Endothelial cell of umbilical vein (primary cell): ENCODE results near the gene CBX4. TPM values are rescaled to one million over a fixed set of nuclear protein-coding genes. Genes with fewer than 3 reads are reported as not detected.

ENCODE experiments used
- BruUV-seq: library from RNA; stranded (reverse); fragments of 400-500 nt; replicated peaks from 2 replicates; lab custom pipeline; 2021; lab: Mats Ljungman, UMichigan
- CTCF ChIA-PET: fragments of 300-600, 350-600 bp; sonication (Branson Sonifier 250); formaldehyde crosslinking; loops from one replicate; lab custom pipeline; 2021; ENCODE audit warnings: antibody characterized with exemption, inconsistent platforms; lab: Charles Lee
- POLR2A ChIA-PET: fragments of 300-600, 350-600 bp; sonication (Branson Sonifier 250); formaldehyde crosslinking; loops from one replicate; lab custom pipeline; 2021; ENCODE audit warnings: antibody characterized with exemption, inconsistent platforms; lab: Charles Lee
- DNase-seq: peaks from one replicate; pipeline ENCODE4 v3.0.0-alpha.2; 2011; ENCODE audit warnings: low read depth, low spot score
- FAIRE-seq: peaks from 2 replicates; lab custom pipeline; 2011; peaks lifted over from hg19 to GRCh38; lab: Jason Lieb, UNC
- H2AFZ ChIP-seq: 2 replicates; pipeline ENCODE4 v1.6.0; 2012; ENCODE audit warnings: low read depth, low read length, control low read depth, inconsistent platforms
- H3K27ac ChIP-seq: 2 replicates; pipeline ENCODE4 v1.5.1; 2011; ENCODE audit warnings: low read depth, mild to moderate bottlenecking, control low read depth, low read length, moderate library complexity; ENCODE audit not compliant: insufficient read depth
- H3K27me3 ChIP-seq, 2 experiments: 2 replicates each; pipeline versions ENCODE4 v1.6.0 to v1.6.1; 2011; ENCODE audit warnings: low read length in 2 of 2, mixed read lengths in 1 of 2; ENCODE audit not compliant: control insufficient read depth in 2 of 2, insufficient read depth in 2 of 2
- H3K36me3 ChIP-seq, 2 experiments: 2 replicates in 1 of 2; 3 replicates in 1 of 2; pipeline ENCODE4 v1.5.1; 2011; ENCODE audit warnings: low read length in 2 of 2, mild to moderate bottlenecking in 1 of 2, moderate library complexity in 1 of 2; ENCODE audit not compliant: control insufficient read depth in 2 of 2, insufficient read depth in 2 of 2; ENCODE audit errors: extremely low read depth in 1 of 2
- H3K4me1 ChIP-seq: 3 replicates; pipeline ENCODE4 v1.5.1; 2011; ENCODE audit warnings: mild to moderate bottlenecking, low read length; ENCODE audit not compliant: control insufficient read depth, insufficient read depth; ENCODE audit errors: extremely low read depth
- H3K4me2 ChIP-seq: 2 replicates; pipeline ENCODE4 v1.6.1; 2011; ENCODE audit warnings: low read length, control low read depth, mixed read lengths; ENCODE audit not compliant: insufficient read depth
- H3K4me3 ChIP-seq, 3 experiments: fragments of 200-600 bp in 1 of 3; sonication (generic), shearing (Covaris generic) in 1 of 3; replicated peaks in 1 of 3; 2 replicates each; pipeline ENCODE4 v1.5.1; 2011 to 2016; ENCODE audit warnings: control low read depth in 3 of 3, low read length in 3 of 3, mild to moderate bottlenecking in 2 of 3, inconsistent platforms in 1 of 3, low read depth in 1 of 3, moderate library complexity in 1 of 3; ENCODE audit not compliant: insufficient read depth in 1 of 3
- H3K79me2 ChIP-seq: 2 replicates; pipeline ENCODE4 v1.6.0; 2012; ENCODE audit warnings: low read length, inconsistent platforms; ENCODE audit not compliant: control insufficient read depth, insufficient read depth
- H3K9ac ChIP-seq: replicated peaks from 2 replicates; pipeline ENCODE3; 2011; ENCODE audit warnings: low read length, control low read depth; ENCODE audit not compliant: insufficient read depth; ENCODE audit errors: extremely low read depth
- H3K9me1 ChIP-seq: replicated peaks from 3 replicates; pipeline ENCODE4 v1.6.0; 2011; ENCODE audit warnings: mild to moderate bottlenecking, low read length; ENCODE audit not compliant: control insufficient read depth, insufficient read depth; ENCODE audit errors: extremely low read depth
- H3K9me3 ChIP-seq: replicated peaks from 2 replicates; pipeline ENCODE4 v1.5.1; 2012; ENCODE audit warnings: low read length, inconsistent platforms; ENCODE audit not compliant: control insufficient read depth, insufficient read depth
- H4K20me1 ChIP-seq: replicated peaks from 2 replicates; pipeline ENCODE3; 2011; ENCODE audit warnings: mild to moderate bottlenecking, low read length; ENCODE audit not compliant: control insufficient read depth, insufficient read depth; ENCODE audit errors: extremely low read depth
- EZH2 ChIP-seq: IDR thresholded peaks from 2 replicates; pipeline ENCODE4 v1.6.1; 2012; ENCODE audit warnings: borderline replicate concordance, low read depth, mild to moderate bottlenecking, moderate library complexity, low read length, inconsistent platforms; ENCODE audit not compliant: severe bottlenecking
- FOS ChIP-seq: IDR thresholded peaks from 2 replicates; pipeline ENCODE4 v1.6.1; 2011; ENCODE audit warnings: mild to moderate bottlenecking, low read length, moderate library complexity, borderline replicate concordance; ENCODE audit not compliant: insufficient read depth
- GATA2 ChIP-seq: IDR thresholded peaks from 2 replicates; pipeline ENCODE4 v1.7.0; 2011; ENCODE audit warnings: low read depth, mild to moderate bottlenecking, moderate library complexity, mixed read lengths, low read length; ENCODE audit not compliant: insufficient read length, insufficient read depth
- JUN ChIP-seq: IDR thresholded peaks from 2 replicates; pipeline ENCODE4 v1.6.1; 2011; ENCODE audit warnings: borderline replicate concordance, low read depth; ENCODE audit not compliant: insufficient read length, insufficient read depth
- MYC ChIP-seq: IDR thresholded peaks from one replicate; pipeline ENCODE4 v1.6.1; 2011; ENCODE audit warnings: mild to moderate bottlenecking, low read depth, low read length
- POLR2A ChIP-seq: IDR thresholded peaks from 2 replicates; pipeline ENCODE4 v1.6.1; 2012; ENCODE audit warnings: low read depth, mild to moderate bottlenecking, control low read depth, low read length
- POLR2AphosphoS5 ChIP-seq: IDR thresholded peaks from 2 replicates; pipeline ENCODE4 v1.6.1; 2012; ENCODE audit warnings: low read depth, mild to moderate bottlenecking, control low read depth, low read length, moderate library complexity; ENCODE audit not compliant: insufficient read depth
- dilution Hi-C: fragments of 300-500 bp; cut with MboI; formaldehyde crosslinking; loops from one replicate; pipeline ENCODE4 v1.15.0; 2019; ENCODE audit warnings: low sequenced_read_pairs; ENCODE audit not compliant: extremely low pct_ligation_motif_present
- intact Hi-C: fragments of 100-400 bp; cut with micrococcal nuclease; formaldehyde crosslinking; loops from one replicate; pipeline ENCODE4 v1.10.0; 2022
- polyA plus RNA-seq, 4 experiments: library from polyadenylated mRNA; depleted of rRNA in 3 of 4; stranded (reverse) in 3 of 4; unstranded in 1 of 4; fragments of >200 nt; gene quantifications; 2 replicates each; pipeline versions ENCODE4 v1.2.1 to v1.2.3, GENCODE V29; 2011 to 2012; ENCODE audit warnings: missing spikeins in 1 of 4
- total RNA-seq: library from RNA; stranded (reverse); gene quantifications from 2 replicates; pipeline ENCODE4 v1.2.3, GENCODE V29; 2021
- TF ChIP-seq, protein P1 (sequence below), 2 donors: IDR thresholded peaks; 1 replicate in 1 of 2; 2 replicates in 1 of 2; pipeline ENCODE4 v1.5.1; 2011; ENCODE audit warnings: low read length in 2 of 2, mild to moderate bottlenecking in 2 of 2, moderate library complexity in 2 of 2, control low read depth in 1 of 2, inconsistent platforms in 1 of 2, low read depth in 1 of 2; ENCODE audit not compliant: insufficient read depth in 1 of 2; ENCODE audit errors: extremely low read depth in 1 of 2
- TF ChIP-seq, protein P2 (sequence below): IDR thresholded peaks from 2 replicates; pipeline ENCODE4 v1.6.1; 2011; ENCODE audit not compliant: insufficient read depth, insufficient read length

The CBX4 gene
- total and polyA plus RNA-seq, 2 donors (not counting 3 experiments of a cell fraction or from before 2014, with no cell fraction given) = 7.0 to 12.3 TPM

DNA sequence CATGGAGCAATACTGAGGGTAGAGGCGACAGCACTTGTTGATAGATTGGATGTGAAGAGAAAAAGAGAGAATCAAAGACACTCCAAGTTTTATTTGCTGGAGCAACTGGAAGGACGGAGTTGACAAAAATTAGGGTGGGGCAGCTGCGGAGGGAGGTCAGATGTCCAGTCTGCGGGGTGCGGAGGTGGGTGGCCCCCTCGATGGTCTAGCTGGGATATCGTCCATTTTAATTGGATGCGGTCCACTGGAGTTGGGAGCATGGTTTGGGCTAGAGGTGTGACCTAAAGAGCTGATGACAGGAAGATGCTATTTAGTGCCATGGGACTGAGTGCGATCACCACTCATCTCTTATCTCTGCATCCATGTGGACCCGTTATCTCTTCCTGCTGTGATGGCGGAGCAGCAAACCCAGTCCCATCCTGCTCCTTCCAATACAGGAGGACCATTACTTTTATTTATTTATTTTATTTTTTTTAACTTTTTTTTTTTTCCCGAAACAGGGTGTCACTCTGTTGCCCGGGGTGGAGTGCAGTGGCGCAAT lies 48.3 kb upstream of the CBX4 start:
- Histone ChIP-seq H3K4me3 (no peak overlapping the region), H3K9ac (no peak overlapping the region), H3K27ac (no peak overlapping the region), H3K4me1 (no peaks in the 10 kb centered on the region), H4K20me1 (no peaks in the 10 kb centered on the region), H3K36me3 (no peaks in the 10 kb centered on the region), H3K79me2 (no peaks in the 10 kb centered on the region), H3K4me2 (no peak overlapping the region), H3K9me3 (no peaks in the 10 kb centered on the region), H2AFZ (no peak overlapping the region), H3K27me3 (peaks cover 8 to 10% of the 10 kb centered on the region in 2 experiments), H3K9me1 (no peaks in the 10 kb centered on the region)
- ChIA-PET POLR2A (no interaction called here), CTCF (interaction anchor here (0.9 kb wide), 1 partner anchor 12 kb away, joined by 5 read pairs; no protein-coding TSS in a partner anchor)
- TF ChIP-seq, protein P1, sequence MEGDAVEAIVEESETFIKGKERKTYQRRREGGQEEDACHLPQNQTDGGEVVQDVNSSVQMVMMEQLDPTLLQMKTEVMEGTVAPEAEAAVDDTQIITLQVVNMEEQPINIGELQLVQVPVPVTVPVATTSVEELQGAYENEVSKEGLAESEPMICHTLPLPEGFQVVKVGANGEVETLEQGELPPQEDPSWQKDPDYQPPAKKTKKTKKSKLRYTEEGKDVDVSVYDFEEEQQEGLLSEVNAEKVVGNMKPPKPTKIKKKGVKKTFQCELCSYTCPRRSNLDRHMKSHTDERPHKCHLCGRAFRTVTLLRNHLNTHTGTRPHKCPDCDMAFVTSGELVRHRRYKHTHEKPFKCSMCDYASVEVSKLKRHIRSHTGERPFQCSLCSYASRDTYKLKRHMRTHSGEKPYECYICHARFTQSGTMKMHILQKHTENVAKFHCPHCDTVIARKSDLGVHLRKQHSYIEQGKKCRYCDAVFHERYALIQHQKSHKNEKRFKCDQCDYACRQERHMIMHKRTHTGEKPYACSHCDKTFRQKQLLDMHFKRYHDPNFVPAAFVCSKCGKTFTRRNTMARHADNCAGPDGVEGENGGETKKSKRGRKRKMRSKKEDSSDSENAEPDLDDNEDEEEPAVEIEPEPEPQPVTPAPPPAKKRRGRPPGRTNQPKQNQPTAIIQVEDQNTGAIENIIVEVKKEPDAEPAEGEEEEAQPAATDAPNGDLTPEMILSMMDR (IDR thresholded peaks at IDR 0.05; ENCODE audit: extremely low read depth in 1 of 2, insufficient read depth in 1 of 2, low read depth in 1 of 2, low read length in 2 of 2) = no peak
- TF ChIP-seq POLR2A (no peak), MYC (no peak), EZH2 (no peak), FOS (no peak), JUN (no peak), POLR2AphosphoS5 (no peak), GATA2 (no peak)
- TF ChIP-seq, protein P2, sequence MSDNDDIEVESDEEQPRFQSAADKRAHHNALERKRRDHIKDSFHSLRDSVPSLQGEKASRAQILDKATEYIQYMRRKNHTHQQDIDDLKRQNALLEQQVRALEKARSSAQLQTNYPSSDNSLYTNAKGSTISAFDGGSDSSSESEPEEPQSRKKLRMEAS = no peak
- no peak for DNase-seq
- dilution Hi-C loops = no loop called here
- no TSS peak for BruUV-seq
- intact Hi-C loops = no loop called here
- FAIRE-seq = no peak
